ENCODE results near the gene CDT1.

Gene CDT1

DNA sequence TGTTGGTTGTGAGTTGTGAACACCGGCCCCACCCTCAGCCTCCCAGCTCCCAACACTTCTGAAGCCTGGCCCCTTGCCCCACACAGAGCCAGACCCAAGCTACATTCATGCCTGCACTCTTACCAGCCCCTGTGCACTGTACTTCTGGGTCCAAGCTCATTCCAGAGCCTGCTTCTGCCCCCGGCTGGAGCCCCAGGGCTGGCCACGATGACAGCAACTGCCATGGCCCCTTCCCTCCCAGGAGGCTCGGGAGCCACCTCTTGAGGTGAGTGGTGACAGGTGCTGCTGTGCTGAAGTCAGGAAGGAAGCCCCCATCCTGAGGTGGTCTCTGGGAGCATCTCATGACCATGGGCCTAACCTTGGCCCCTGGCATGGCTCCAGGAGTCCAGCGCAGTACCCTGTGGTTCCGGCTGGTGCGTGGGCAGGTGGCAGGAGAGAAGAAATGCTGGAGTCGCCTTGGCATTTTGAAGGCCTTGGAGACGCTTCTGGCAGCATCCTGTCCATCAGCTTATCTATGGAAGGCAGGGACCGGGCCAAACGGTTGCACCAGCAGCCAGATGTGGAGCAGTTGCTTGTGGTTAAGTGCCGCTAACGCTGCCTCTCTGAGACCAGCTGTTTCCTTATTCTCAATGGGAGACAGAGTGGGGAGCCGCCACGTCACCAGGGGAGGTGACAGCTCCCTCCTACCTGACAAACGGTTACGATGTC lies 3.9 kb upstream of the CDT1 start:
- TF ChIP-seq GATA2 (IDR thresholded peaks at IDR 0.05; ENCODE audit: low read depth, low read length) = no peak
- no peak for TF ChIP-seq GATA3 (IDR thresholded peaks at IDR 0.05; ENCODE audit: low read depth, low read length)

GRCh38 chr16:88800277-88800592 lies 3.4 kb upstream of the CDT1 start:
- TF ChIP-seq GATA3 (IDR thresholded peaks at IDR 0.05; ENCODE audit: low read depth, low read length) (no peak), GATA2 (IDR thresholded peaks at IDR 0.05; ENCODE audit: low read depth, low read length) (no peak)

GRCh38 chr16:88804173-88804551 lies 573 bp downstream of the CDT1 start:
- TF ChIP-seq GATA2 (IDR thresholded peaks at IDR 0.05; ENCODE audit: low read depth, low read length) (no peak), GATA3 (IDR thresholded peaks at IDR 0.05; ENCODE audit: low read depth, low read length) (no peak)

DNA sequence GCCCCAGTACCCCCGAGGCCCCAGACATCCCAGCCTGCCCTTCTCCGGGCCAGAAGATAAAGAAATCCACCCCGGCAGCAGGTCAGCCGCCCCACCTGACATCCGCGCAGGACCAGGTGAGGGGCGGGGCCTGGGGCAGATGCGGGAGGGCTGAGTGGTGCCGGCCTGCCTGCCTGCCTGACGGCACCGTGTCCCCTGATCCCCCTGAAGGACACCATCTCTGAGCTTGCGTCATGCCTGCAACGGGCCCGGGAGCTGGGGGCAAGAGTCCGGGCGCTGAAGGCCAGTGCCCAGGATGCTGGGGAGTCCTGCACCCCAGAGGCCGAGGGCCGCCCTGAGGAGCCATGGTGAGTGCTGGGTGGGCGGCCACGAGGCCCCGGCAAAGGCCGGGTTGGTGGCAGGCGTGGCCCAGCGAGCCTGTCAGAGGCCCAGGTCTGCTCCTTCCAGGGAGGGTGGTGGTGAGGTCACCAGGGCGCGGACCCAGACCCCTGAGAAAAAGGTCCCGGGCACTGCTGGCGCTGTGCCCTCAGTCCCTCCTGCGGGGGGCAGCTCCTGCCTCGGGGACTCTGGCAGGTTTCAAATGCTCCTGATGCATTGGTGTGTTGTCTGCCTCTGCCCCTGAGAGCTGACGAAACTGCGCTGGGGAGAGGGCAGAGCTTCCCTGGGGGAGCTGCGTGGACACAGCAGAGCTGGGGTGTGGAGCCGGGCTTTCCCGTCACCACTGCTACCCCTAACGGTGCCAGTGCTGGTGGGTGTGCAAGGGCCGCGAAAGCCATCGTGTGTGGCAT lies 1.2 kb downstream of the CDT1 start:
- no peak for TF ChIP-seq GATA3 (IDR thresholded peaks at IDR 0.05; ENCODE audit: low read depth, low read length)
- no peak for TF ChIP-seq GATA2 (IDR thresholded peaks at IDR 0.05; ENCODE audit: low read depth, low read length)

- no peak for TF ChIP-seq GATA2 (IDR thresholded peaks at IDR 0.05; ENCODE audit: low read depth, low read length)
- TF ChIP-seq GATA3 (IDR thresholded peaks at IDR 0.05; ENCODE audit: low read depth, low read length) = no peak
Observed at GRCh38 chr16:88805340-88805715, 1.7 kb downstream of the CDT1 start.

DNA sequence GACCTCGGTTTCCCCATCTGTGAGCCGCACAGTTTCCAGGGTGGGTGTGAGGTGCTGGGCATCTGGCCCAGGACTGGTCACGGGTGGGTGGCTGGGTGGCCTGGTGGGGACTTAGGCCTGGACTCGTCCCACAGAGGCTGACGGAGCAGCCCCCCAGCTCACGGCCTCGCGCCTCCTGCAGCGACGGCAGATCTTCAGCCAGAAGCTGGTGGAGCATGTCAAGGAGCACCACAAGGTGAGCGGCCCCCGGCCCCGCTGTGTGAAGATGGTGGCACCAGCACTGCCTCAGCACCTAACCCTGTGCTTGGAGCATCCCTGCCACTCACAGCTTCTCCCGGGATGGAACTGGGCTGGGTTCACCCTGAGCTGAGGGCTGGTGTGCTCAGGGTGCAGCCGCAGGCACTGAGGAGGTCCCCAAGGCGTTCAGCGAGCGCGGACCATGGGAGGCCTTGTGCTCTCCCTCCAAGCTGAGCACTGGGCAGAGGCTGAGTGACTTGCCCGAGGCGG lies 2.4 kb downstream of the CDT1 start:
- TF ChIP-seq GATA3 (IDR thresholded peaks at IDR 0.05; ENCODE audit: low read depth, low read length) = no peak
- TF ChIP-seq GATA2 (IDR thresholded peaks at IDR 0.05; ENCODE audit: low read depth, low read length) = no peak

- TF ChIP-seq GATA3 (IDR thresholded peaks at IDR 0.05; ENCODE audit: low read depth, low read length) (no peak), GATA2 (IDR thresholded peaks at IDR 0.05; ENCODE audit: low read depth, low read length) (no peak)
Observed at GRCh38 chr16:88806491-88807111, 3.0 kb downstream of the CDT1 start.

DNA sequence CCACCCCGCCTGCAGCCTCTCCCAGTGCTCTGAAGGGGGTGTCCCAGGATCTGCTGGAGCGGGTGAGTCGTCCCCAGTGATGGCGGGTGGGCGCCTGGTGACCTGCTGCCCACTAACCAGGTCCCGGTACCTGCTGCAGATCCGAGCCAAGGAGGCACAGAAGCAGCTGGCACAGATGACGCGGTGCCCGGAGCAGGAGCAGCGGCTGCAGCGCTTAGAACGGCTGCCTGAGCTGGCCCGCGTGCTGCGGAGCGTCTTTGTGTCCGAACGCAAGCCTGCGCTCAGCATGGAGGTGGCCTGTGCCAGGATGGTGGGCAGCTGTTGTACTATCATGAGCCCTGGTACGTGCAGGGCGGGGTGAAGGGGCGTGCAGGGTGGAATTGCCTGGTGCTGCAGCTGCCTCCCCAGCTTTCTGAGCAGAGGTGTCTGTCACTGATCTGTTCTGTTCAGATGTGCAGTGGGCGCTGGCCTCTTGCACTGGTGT lies 3.6 kb downstream of the CDT1 start:
- TF ChIP-seq GATA3 (IDR thresholded peaks at IDR 0.05; ENCODE audit: low read depth, low read length) (no peak), GATA2 (IDR thresholded peaks at IDR 0.05; ENCODE audit: low read depth, low read length) (no peak)

- TF ChIP-seq GATA2 (IDR thresholded peaks at IDR 0.05; ENCODE audit: low read depth, low read length) (no peak), GATA3 (IDR thresholded peaks at IDR 0.05; ENCODE audit: low read depth, low read length) (no peak)
Observed at GRCh38 chr16:88807626-88808453, 4.3 kb downstream of the CDT1 start.

GRCh38 chr16:88809068-88809675 lies 5.6 kb downstream of the CDT1 start:
- TF ChIP-seq GATA2 (IDR thresholded peaks at IDR 0.05; ENCODE audit: low read depth, low read length) = no peak
- TF ChIP-seq GATA3 (IDR thresholded peaks at IDR 0.05; ENCODE audit: low read depth, low read length) = no peak

DNA sequence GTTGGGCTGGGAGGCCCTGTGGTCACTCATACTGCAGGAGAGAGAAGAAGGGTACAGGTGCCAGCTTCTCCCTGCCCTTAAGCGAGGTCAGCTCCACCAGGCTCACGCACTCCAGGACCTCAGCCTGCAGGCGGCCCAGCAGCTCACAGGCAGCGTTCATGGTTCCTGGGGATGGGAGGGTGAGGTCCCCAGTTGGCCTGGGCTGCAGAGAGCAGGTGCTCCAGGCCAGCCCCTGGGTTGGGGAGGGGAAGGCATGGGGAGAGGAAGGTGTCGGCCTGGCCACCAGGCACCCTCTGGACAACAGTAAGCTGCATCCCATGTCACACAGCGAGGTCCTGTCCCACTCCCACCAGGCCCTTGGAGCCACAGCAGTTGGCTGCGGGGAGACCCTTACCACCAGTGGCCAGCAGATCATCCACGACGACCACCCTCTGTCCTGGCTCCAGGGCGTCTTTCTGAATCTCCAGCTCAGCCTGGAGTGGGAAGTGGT lies 6.1 kb downstream of the CDT1 start:
- TF ChIP-seq GATA3 (IDR thresholded peaks at IDR 0.05; ENCODE audit: low read depth, low read length) (no peak), GATA2 (IDR thresholded peaks at IDR 0.05; ENCODE audit: low read depth, low read length) (no peak)

- no peak for TF ChIP-seq GATA3 (IDR thresholded peaks at IDR 0.05; ENCODE audit: low read depth, low read length)
Observed at GRCh38 chr16:88810166-88810911, 6.8 kb downstream of the CDT1 start.

Measured in SH-SY5Y (cell line).